HG02938 (cell line): ENCODE data around the gene ELF4.

Source experiments
- ATAC-seq: cut with Tn5 transposase; IDR thresholded peaks from one replicate; pipeline ENCODE4 v1.9.1; 2021; ENCODE audit warnings: mild to moderate bottlenecking, moderate library complexity; ENCODE audit not compliant: unreplicated experiment

The ELF4 gene

GRCh38 chrX:130051176-130051845 is 59.0 kb downstream of the ELF4 start:
- no peak for ATAC-seq

GRCh38 chrX:130049821-130050220 is 60.5 kb downstream of the ELF4 start:
- no peak for ATAC-seq

- no peak for ATAC-seq
These were observed 61.5 kb downstream of the ELF4 start for GRCh38 chrX:130048686-130049222.

GRCh38 chrX:130047416-130047815 is 62.9 kb downstream of the ELF4 start:
- ATAC-seq: no peak

GRCh38 chrX:130039847-130040246 is 70.5 kb downstream of the ELF4 start:
- no peak for ATAC-seq

GRCh38 chrX:130034178-130034577 is 76.1 kb downstream of the ELF4 start:
- no peak for ATAC-seq

GRCh38 chrX:130032552-130032951 is 77.7 kb downstream of the ELF4 start:
- ATAC-seq: no peak

GRCh38 chrX:130030826-130031225 is 79.5 kb downstream of the ELF4 start:
- ATAC-seq: no peak

GRCh38 chrX:130028196-130028595 is 82.1 kb downstream of the ELF4 start:
- ATAC-seq: no peak

GRCh38 chrX:130027569-130027968 is 82.7 kb downstream of the ELF4 start:
- no peak for ATAC-seq

- no peak for ATAC-seq
These were observed 85.0 kb downstream of the ELF4 start for GRCh38 chrX:130025256-130025655.

- ATAC-seq: peak; percentile 100
These were observed 86.2 kb downstream of the ELF4 start for GRCh38 chrX:130024127-130024526.

GRCh38 chrX:130020661-130021324 is 89.5 kb downstream of the ELF4 start:
- no peak for ATAC-seq

- ATAC-seq: no peak
These were observed 92.2 kb downstream of the ELF4 start for GRCh38 chrX:130018143-130018542.

- no peak for ATAC-seq
These were observed 95.1 kb downstream of the ELF4 start for GRCh38 chrX:130015181-130015580.
